WTC11 (cell line): ENCODE data around the gene TAOK3. TPM values are rescaled to one million over a fixed set of nuclear protein-coding genes. Genes with fewer than 3 reads are reported as not detected.

ENCODE experiments used
- ATAC-seq: fragments of 200-7000 bp; cut with Tn5 transposase; 2 replicates; pipeline ENCODE4 v1.10.0; 2021; ENCODE audit warnings: mild to moderate bottlenecking, moderate library complexity
- Bru-seq: library from RNA; stranded (reverse); fragments of 400-500 nt; gene quantifications from one replicate; lab custom pipeline; 2021; lab: Mats Ljungman, UMichigan
- CTCF ChIA-PET: fragments of 300-600 bp; sonication (Branson Sonifier 250); formaldehyde crosslinking; loops from one replicate; lab custom pipeline; 2021; ENCODE audit warnings: antibody characterized with exemption; lab: Charles Lee
- POLR2A ChIA-PET: fragments of 350-600 bp; sonication (Branson Sonifier 250); formaldehyde crosslinking; loops from one replicate; lab custom pipeline; 2021; ENCODE audit warnings: antibody characterized with exemption; lab: Charles Lee
- DNase-seq: peaks from one replicate; pipeline ENCODE4 v3.0.0; 2021; ENCODE audit warnings: low spot score
- H3K27ac Mint-ChIP-seq: 2 replicates; pipeline ENCODE4 v1.8.0; 2021; ENCODE audit warnings: mixed read lengths
- H3K27me3 Mint-ChIP-seq: 2 replicates; pipeline ENCODE4 v1.8.0; 2021; ENCODE audit warnings: low read depth, mild to moderate bottlenecking, moderate library complexity, mixed read lengths
- H3K36me3 Mint-ChIP-seq: 2 replicates; pipeline ENCODE4 v1.8.0; 2021; ENCODE audit warnings: mixed read lengths
- H3K4me1 Mint-ChIP-seq: 2 replicates; pipeline ENCODE4 v1.8.0; 2022; ENCODE audit warnings: mixed read lengths
- H3K4me3 Mint-ChIP-seq: 2 replicates; pipeline ENCODE4 v1.8.0; 2021; ENCODE audit warnings: mild to moderate bottlenecking, moderate library complexity, mixed read lengths
- H3K9me3 Mint-ChIP-seq: 2 replicates; pipeline ENCODE4 v1.8.0; 2021; ENCODE audit warnings: mixed read lengths
- ARID4B ChIP-seq: sonication (generic); formaldehyde crosslinking; IDR thresholded peaks from 2 replicates; pipeline ENCODE4 v1.8.0; 2023; ENCODE audit warnings: missing genetic modification reagents, mild to moderate bottlenecking, borderline replicate concordance
- ATF2 ChIP-seq: sonication (generic); formaldehyde crosslinking; IDR thresholded peaks from 2 replicates; pipeline ENCODE4 v1.8.1; 2022; ENCODE audit warnings: low read depth, missing genetic modification reagents, borderline replicate concordance
- CDX4 ChIP-seq: fragments of 250-450 bp; sonication (Bioruptor Pico); IDR thresholded peaks from 2 replicates; pipeline ENCODE4 v1.9.0; 2021; ENCODE audit warnings: moderate library complexity, mild to moderate bottlenecking, inconsistent platforms, borderline replicate concordance
- CTCF ChIP-seq: fragments of 200-600 bp; IDR thresholded peaks from 2 replicates; pipeline ENCODE4 v1.8.0; 2022; ENCODE audit warnings: antibody characterized with exemption
- FOXK1 ChIP-seq: sonication (generic); formaldehyde crosslinking; IDR thresholded peaks from 2 replicates; pipeline ENCODE4 v1.8.0; 2022; ENCODE audit warnings: mild to moderate bottlenecking, moderate library complexity, missing genetic modification reagents
- JUN ChIP-seq: sonication (generic); formaldehyde crosslinking; IDR thresholded peaks from 2 replicates; pipeline ENCODE4 v1.8.0; 2023; ENCODE audit warnings: mild to moderate bottlenecking, missing genetic modification reagents
- MYBL2 ChIP-seq: sonication (generic); formaldehyde crosslinking; IDR thresholded peaks from 2 replicates; pipeline ENCODE4 v1.8.1; 2023; ENCODE audit warnings: mild to moderate bottlenecking, moderate library complexity, missing genetic modification reagents
- NR3C1 ChIP-seq: sonication (generic); formaldehyde crosslinking; conservative IDR thresholded peaks from 2 replicates; pipeline ENCODE4 v1.8.1; 2023; ENCODE audit warnings: low read depth, mild to moderate bottlenecking, missing genetic modification reagents
- PRDM15 ChIP-seq: sonication (generic); formaldehyde crosslinking; IDR thresholded peaks from 2 replicates; pipeline ENCODE4 v1.8.0; 2022; ENCODE audit warnings: missing genetic modification reagents
- SMAD4 ChIP-seq: sonication (generic); formaldehyde crosslinking; IDR thresholded peaks from 2 replicates; pipeline ENCODE4 v1.8.0; 2022; ENCODE audit warnings: mild to moderate bottlenecking, missing genetic modification reagents
- STAT6 ChIP-seq: sonication (generic); formaldehyde crosslinking; conservative IDR thresholded peaks from 2 replicates; pipeline ENCODE4 v1.8.1; 2023; ENCODE audit warnings: mild to moderate bottlenecking, low read depth, missing genetic modification reagents, moderate library complexity
- ZNF416 ChIP-seq: fragments of 250-450 bp; sonication (Bioruptor Pico); IDR thresholded peaks from 2 replicates; pipeline ENCODE4 v1.9.0; 2021; ENCODE audit warnings: mild to moderate bottlenecking, inconsistent platforms
- ZNF512 ChIP-seq: sonication (generic); formaldehyde crosslinking; IDR thresholded peaks from 2 replicates; pipeline ENCODE4 v1.8.1; 2022; ENCODE audit warnings: missing genetic modification reagents, borderline replicate concordance
- ZSCAN18 ChIP-seq: fragments of 250-450 bp; sonication (Bioruptor Pico); IDR thresholded peaks from 2 replicates; pipeline ENCODE4 v2.1.2; 2022; ENCODE audit warnings: mild to moderate bottlenecking, moderate library complexity
- long read RNA-seq, 3 experiments: library from RNA in 1 of 3; library from capped mRNA in 1 of 3; library from polyadenylated mRNA in 1 of 3; unstranded in 2 of 3; stranded (forward) in 1 of 3; transcript quantifications; one replicate each; pipeline ENCODE4 v2.0.0, GENCODE V29; 2021
- total RNA-seq: library from RNA; stranded (reverse); gene quantifications from 3 replicates; pipeline ENCODE4 v1.2.3, GENCODE V29; 2021

The TAOK3 gene
- 8.3 to 13.0 TPM (median 9.3 TPM) in 3 replicates for total RNA-seq
- Bru-seq, nascent RNA, result percentile 52 among the genes with signal in this experiment
- long read RNA-seq, experiment 1, full-length matches to known transcripts, result 31 of 59 reads
- long read RNA-seq, experiment 1, partial matches to known transcripts, result 15 of 59 reads
- long read RNA-seq, experiment 1, other reads (novel, unspliced or antisense), result 13 of 59 reads
- long read RNA-seq, experiment 2, full-length matches to known transcripts, result 2 of 8 reads
- long read RNA-seq, experiment 2, partial matches to known transcripts, result 5 of 8 reads
- long read RNA-seq, experiment 2, other reads (novel, unspliced or antisense), result 1 of 8 reads
- long read RNA-seq, experiment 3, full-length matches to known transcripts, result 2 of 5 reads
- long read RNA-seq, experiment 3, partial matches to known transcripts, result 3 of 5 reads
- long read RNA-seq, experiment 3, other reads (novel, unspliced or antisense), result 0 of 5 reads

- H3K27ac Mint-ChIP-seq, result peak within 1 kb of the TSS; percentile 92
- ATAC-seq (peak; percentile 91), DNase-seq (peak; percentile 98)
- peaks cover 44% of the 10 kb centered on the region for H3K4me1 Mint-ChIP-seq
- H3K4me3 Mint-ChIP-seq, result peak within 1 kb of the TSS; percentile 92
- CTCF ChIA-PET, result interaction anchor here (0.6 to 1.7 kb wide), 6 partner anchors 159 to 308 kb away, joined by 3 to 7 read pairs (median 5); no protein-coding TSS in a partner anchor
- H3K36me3 Mint-ChIP-seq, result no peaks in the 10 kb centered on the region
- POLR2A ChIA-PET, result no interaction called here
- H3K27me3 Mint-ChIP-seq, result peaks cover 17% of the 10 kb centered on the region
- no peaks in the 10 kb centered on the region for H3K9me3 Mint-ChIP-seq
- TF ChIP-seq SMAD4 (CRISPR knock-in tag) (no peak), CTCF (no peak), JUN (CRISPR knock-in tag) (no peak), ZSCAN18 (CRISPR knock-in tag) (no peak), NR3C1 (CRISPR knock-in tag) (no peak), ZNF416 (CRISPR knock-in tag) (no peak), ZNF512 (CRISPR knock-in tag) (no peak), CDX4 (no peak), ATF2 (CRISPR knock-in tag) (no peak), FOXK1 (CRISPR knock-in tag) (0 out of 2 replicates have a peak, but pooled peaks have one; percentile 24), ARID4B (CRISPR knock-in tag) (peak; percentile 65; the same call in 1 of the 2 replicates), MYBL2 (CRISPR knock-in tag) (no peak), PRDM15 (no peak), STAT6 (no peak)
These were observed at the start of gene TAOK3 for GRCh38 chr12:118372541-118373495. Gene TAOK3, minus strand, starts transcription at chr12:118372907. Its CDS starts 117,340 bp downstream, at chr12:118255567.
